IMR-90 (cell line): Measurements from ENCODE around the gene PGC. TPM values are rescaled to one million over a fixed set of nuclear protein-coding genes. Genes with fewer than 3 reads are reported as not detected.
A peak's percentile ranks its signal among the peaks of the same experiment; 100 is the strongest.

ENCODE experiments used
- ATAC-seq: fragments of 200-7000 bp; cut with Tn5 transposase; 2 replicates; pipeline ENCODE4 v1.9.1; 2020; ENCODE audit warnings: low read depth, mild to moderate bottlenecking, moderate library complexity
- BruUV-seq: library from RNA; stranded (reverse); fragments of 400-500 nt; replicated peaks from 2 replicates; lab custom pipeline; 2021; lab: Mats Ljungman, UMichigan
- CTCF ChIA-PET: fragments of 300-600 bp; formaldehyde crosslinking; extraction: SDS; loops from one replicate; lab custom pipeline; 2021; ENCODE audit warnings: antibody characterized with exemption; lab: Yijun Ruan, JAX
- POLR2A ChIA-PET: fragments of 300-600 bp; sonication (Branson Sonifier 250); formaldehyde crosslinking; loops from one replicate; lab custom pipeline; 2022; ENCODE audit warnings: antibody characterized with exemption; ENCODE audit not compliant: unreplicated experiment; lab: Charles Lee
- DNase-seq: peaks from one replicate; pipeline ENCODE4 v3.0.0; 2013
- H2AFZ ChIP-seq: replicated peaks from 2 replicates; pipeline ENCODE3; 2013; ENCODE audit warnings: low read length, mild to moderate bottlenecking; ENCODE audit not compliant: poor library complexity
- H2AK5ac ChIP-seq: 2 replicates; pipeline ENCODE4 v1.6.1; 2013; ENCODE audit warnings: low read depth, low read length, inconsistent platforms
- H2AK9ac ChIP-seq: replicated peaks from 2 replicates; pipeline ENCODE3; 2013; ENCODE audit warnings: mild to moderate bottlenecking, low read depth, low read length, moderate library complexity; ENCODE audit not compliant: poor library complexity
- H2BK120ac ChIP-seq: 2 replicates; pipeline ENCODE4 v1.6.1; 2013; ENCODE audit warnings: low read depth, low read length, inconsistent platforms
- H2BK15ac ChIP-seq: 3 replicates; pipeline ENCODE4 v1.6.1; 2013; ENCODE audit warnings: low read depth, low read length, inconsistent platforms
- H2BK20ac ChIP-seq: 2 replicates; pipeline ENCODE4 v1.6.1; 2013; ENCODE audit warnings: low read depth, mild to moderate bottlenecking, inconsistent platforms, low read length, moderate library complexity
- H2BK5ac ChIP-seq: 2 replicates; pipeline ENCODE4 v1.6.1; 2013; ENCODE audit warnings: mild to moderate bottlenecking, low read depth, low read length, inconsistent platforms; ENCODE audit not compliant: poor library complexity, severe bottlenecking
- H3K14ac ChIP-seq: replicated peaks from 2 replicates; pipeline ENCODE4 v1.6.1; 2013; ENCODE audit warnings: low read depth, low read length, inconsistent platforms
- H3K18ac ChIP-seq: 2 replicates; pipeline ENCODE4 v1.6.1; 2013; ENCODE audit warnings: low read depth, low read length, control low read depth
- H3K23ac ChIP-seq: 2 replicates; pipeline ENCODE4 v1.6.1; 2013; ENCODE audit warnings: low read depth, low read length, inconsistent platforms
- H3K27ac ChIP-seq: 2 replicates; pipeline ENCODE4 v1.5.1; 2013; ENCODE audit warnings: mild to moderate bottlenecking, control low read depth, low read length; ENCODE audit not compliant: insufficient read depth
- H3K27me3 ChIP-seq: 2 replicates; pipeline ENCODE4 v1.6.1; 2013; ENCODE audit warnings: low read length; ENCODE audit not compliant: control insufficient read depth, insufficient read depth
- H3K36me3 ChIP-seq: 2 replicates; pipeline ENCODE4 v1.6.1; 2013; ENCODE audit warnings: low read length, mixed read lengths; ENCODE audit not compliant: control insufficient read depth, insufficient read depth
- H3K4ac ChIP-seq: 2 replicates; pipeline ENCODE4 v1.6.1; 2013; ENCODE audit warnings: low read depth, low read length, inconsistent platforms
- H3K4me1 ChIP-seq: 2 replicates; pipeline ENCODE4 v1.6.1; 2013; ENCODE audit warnings: low read length, mixed read lengths; ENCODE audit not compliant: control insufficient read depth, insufficient read depth
- H3K4me2 ChIP-seq: 2 replicates; pipeline ENCODE4 v1.6.1; 2013; ENCODE audit warnings: low read depth, mild to moderate bottlenecking, control low read depth, low read length, moderate library complexity
- H3K4me3 ChIP-seq: 2 replicates; pipeline ENCODE4 v1.5.1; 2013; ENCODE audit warnings: low read depth, mild to moderate bottlenecking, control low read depth, low read length, moderate library complexity; ENCODE audit not compliant: insufficient read depth
- H3K56ac ChIP-seq: 2 replicates; pipeline ENCODE4 v1.6.1; 2013; ENCODE audit warnings: low read length, inconsistent platforms; ENCODE audit not compliant: insufficient read depth; ENCODE audit errors: extremely low read depth
- H3K79me1 ChIP-seq, 2 experiments: 2 replicates each; pipeline ENCODE4 v1.6.1; 2013; ENCODE audit warnings: low read length in 2 of 2, inconsistent platforms in 1 of 2, low read depth in 1 of 2
- H3K9ac ChIP-seq: 2 replicates; pipeline ENCODE4 v1.6.1; 2013; ENCODE audit warnings: low read depth, low read length, control low read depth
- H3K9me1 ChIP-seq: 2 replicates; pipeline ENCODE4 v1.6.1; 2013; ENCODE audit warnings: low read length, inconsistent platforms; ENCODE audit not compliant: insufficient read depth
- H3K9me3 ChIP-seq: 2 replicates; pipeline ENCODE4 v1.6.1; 2013; ENCODE audit warnings: low read length; ENCODE audit not compliant: control insufficient read depth, insufficient read depth
- H4K20me1 ChIP-seq: 2 replicates; pipeline ENCODE4 v1.6.1; 2013; ENCODE audit warnings: low read length, inconsistent platforms; ENCODE audit not compliant: insufficient read depth
- H4K5ac ChIP-seq: 2 replicates; pipeline ENCODE4 v1.6.1; 2013; ENCODE audit warnings: mild to moderate bottlenecking, low read depth, low read length, control low read depth
- H4K8ac ChIP-seq, 2 experiments: 2 replicates each; pipeline ENCODE4 v1.6.1; 2013; ENCODE audit warnings: low read depth in 2 of 2, low read length in 2 of 2, control low read depth in 1 of 2, inconsistent platforms in 1 of 2
- H4K91ac ChIP-seq: 2 replicates; pipeline ENCODE4 v1.6.1; 2013; ENCODE audit warnings: low read depth, low read length, inconsistent platforms; ENCODE audit not compliant: insufficient read depth
- BHLHE40 ChIP-seq: fragments of 150-350 bp; IDR thresholded peaks from 2 replicates; pipeline ENCODE4 v1.6.1; 2016; ENCODE audit warnings: mild to moderate bottlenecking, low read depth, low read length
- CEBPB ChIP-seq: IDR thresholded peaks from 2 replicates; pipeline ENCODE4 v1.6.1; 2012; ENCODE audit warnings: low read depth, low read length, improper control_type of control experiment
- CHD1 ChIP-seq: IDR thresholded peaks from 2 replicates; pipeline ENCODE4 v1.6.1; 2012; ENCODE audit warnings: low read depth, low read length, improper control_type of control experiment
- FOS ChIP-seq: fragments of 150-350 bp; IDR thresholded peaks from 2 replicates; pipeline ENCODE4 v1.6.1; 2016; ENCODE audit warnings: low read depth, low read length
- MAFK ChIP-seq: IDR thresholded peaks from 2 replicates; pipeline ENCODE4 v1.6.1; 2012; ENCODE audit warnings: low read depth, low read length, improper control_type of control experiment
- MAZ ChIP-seq: IDR thresholded peaks from 2 replicates; pipeline ENCODE4 v1.6.1; 2012; ENCODE audit warnings: low read depth, mild to moderate bottlenecking, low read length, improper control_type of control experiment, moderate library complexity, borderline replicate concordance
- MXI1 ChIP-seq: IDR thresholded peaks from 2 replicates; pipeline ENCODE4 v1.6.1; 2012; ENCODE audit warnings: low read depth, mild to moderate bottlenecking, low read length, moderate library complexity, borderline replicate concordance
- NFE2L2 ChIP-seq: fragments of 150-350 bp; IDR thresholded peaks from 2 replicates; pipeline ENCODE4 v1.6.1; 2016; ENCODE audit warnings: low read depth, mild to moderate bottlenecking, low read length
- POLR2A ChIP-seq: IDR thresholded peaks from 2 replicates; pipeline ENCODE4 v1.6.1; 2012; ENCODE audit warnings: mild to moderate bottlenecking, low read depth, low read length
- RAD21 ChIP-seq: IDR thresholded peaks from 2 replicates; pipeline ENCODE4 v1.6.1; 2012; ENCODE audit warnings: low read length, improper control_type of control experiment
- RCOR1 ChIP-seq: IDR thresholded peaks from 2 replicates; pipeline ENCODE4 v1.6.1; 2012; ENCODE audit warnings: mild to moderate bottlenecking, low read length, improper control_type of control experiment; ENCODE audit not compliant: insufficient replicate concordance
- RFX5 ChIP-seq: IDR thresholded peaks from 2 replicates; pipeline ENCODE4 v1.8.0; 2012; ENCODE audit warnings: low read depth, mild to moderate bottlenecking, low read length, moderate library complexity
- SMC3 ChIP-seq: fragments of 150-350 bp; IDR thresholded peaks from 2 replicates; pipeline ENCODE4 v1.6.1; 2016; ENCODE audit warnings: low read depth, mild to moderate bottlenecking, antibody characterized with exemption, low read length, moderate library complexity
- WGBS, 2 experiments: methylation state at CpG; one replicate each; pipeline versions ENCODE4 v1.1.5 to v1.1.7; 2013; ENCODE audit warnings: missing lambda C conversion rate in 2 of 2; ENCODE audit not compliant: insufficient read length in 1 of 2; ENCODE audit errors: extremely low coverage in 2 of 2; 5-methylcytosine and 5-hydroxymethylcytosine counted together
- dilution Hi-C: fragments of 300-500 bp; cut with HindIII; formaldehyde crosslinking; loops from one replicate; pipeline ENCODE4 v1.14.3; 2018; ENCODE audit warnings: low sequenced_read_pairs; ENCODE audit not compliant: unreplicated experiment
- in situ Hi-C: fragments of 300-500 bp; cut with MboI; formaldehyde crosslinking; loops from 3 replicates; pipeline ENCODE4 v1.14.3; 2019; ENCODE audit warnings: low sequenced_read_pairs, inconsistent platforms, mixed read lengths
- intact Hi-C: fragments of 100-400 bp; cut with micrococcal nuclease; formaldehyde crosslinking; loops from 2 replicates; pipeline ENCODE4 v1.10.0; 2022
- polyA plus RNA-seq, 3 experiments: library from polyadenylated mRNA; depleted of rRNA; stranded (reverse); fragments of >200 nt; gene quantifications; 2 replicates each; pipeline ENCODE4 v1.2.3, GENCODE V29; 2012; ENCODE audit warnings: low replicate concordance in 1 of 3
- total RNA-seq: library from RNA; depleted of rRNA; stranded (reverse); fragments of >200 nt; gene quantifications from 2 replicates; pipeline ENCODE4 v1.2.3, GENCODE V29; 2012
- TF ChIP-seq, protein P1 (sequence below): fragments of 150-350 bp; IDR thresholded peaks from 2 replicates; pipeline ENCODE4 v1.6.1; 2017; ENCODE audit warnings: mild to moderate bottlenecking, antibody characterized with exemption, low read length, low read depth
- TF ChIP-seq, protein P2 (sequence below): conservative IDR thresholded peaks from 2 replicates; pipeline ENCODE4 v1.5.1; 2012; ENCODE audit warnings: mild to moderate bottlenecking, low read depth, low read length, improper control_type of control experiment
- TF ChIP-seq, protein P3 (sequence below): fragments of 150-350 bp; IDR thresholded peaks from 2 replicates; pipeline ENCODE4 v1.6.1; 2016; ENCODE audit warnings: low read depth, mild to moderate bottlenecking, low read length, moderate library complexity, borderline replicate concordance

PGC gene
- total and polyA plus RNA-seq, 2 of the 4 experiments (the other 2 are of a cell fraction), result not detected

- intact Hi-C loops (no loop called here), in situ Hi-C loops (no loop called here), dilution Hi-C loops (no loop called here)
- Histone ChIP-seq H4K91ac (no peak overlapping the region), H2BK20ac (no peak overlapping the region), H3K4me3 (no peak overlapping the region), H2BK15ac (no peak overlapping the region), H3K9ac (no peak overlapping the region), H3K9me3 (no peaks in the 10 kb centered on the region), H3K4me1 (peaks cover 25% of the 10 kb centered on the region), H2AFZ (no peak overlapping the region), H3K27ac (no peak overlapping the region), H3K27me3 (no peaks in the 10 kb centered on the region), H3K56ac (no peak overlapping the region), H3K4me2 (no peak overlapping the region), H3K4ac (no peak overlapping the region), H2AK5ac (no peak overlapping the region), H2AK9ac (peak overlapping the region; percentile 13), H4K8ac (no peak overlapping the region), H3K23ac (no peak overlapping the region), H3K14ac (no peak overlapping the region), H3K36me3 (no peaks in the 10 kb centered on the region), H3K9me1 (peaks cover 18% of the 10 kb centered on the region), H2BK120ac (no peak overlapping the region), H4K20me1 (no peaks in the 10 kb centered on the region), H3K79me1 (peaks cover 11 to 14% of the 10 kb centered on the region in 2 experiments), H4K5ac (no peak overlapping the region), H3K18ac (no peak overlapping the region), H2BK5ac (no peak overlapping the region)
- no TSS peak for BruUV-seq
- ChIA-PET POLR2A (no interaction called here), CTCF (interaction anchor here (0.9 to 1.4 kb wide), 2 partner anchors 14 to 31 kb away, joined by 3 to 4 read pairs; no protein-coding TSS in a partner anchor)
- ATAC-seq (no peak), DNase-seq (no peak)
- TF ChIP-seq MXI1 (no peak), RAD21 (no peak), FOS (no peak), MAFK (no peak), MAZ (no peak), RFX5 (no peak), POLR2A (no peak), CHD1 (no peak), SMC3 (no peak), RCOR1 (no peak), CEBPB (no peak), BHLHE40 (no peak), NFE2L2 (no peak)
- TF ChIP-seq, protein P1, sequence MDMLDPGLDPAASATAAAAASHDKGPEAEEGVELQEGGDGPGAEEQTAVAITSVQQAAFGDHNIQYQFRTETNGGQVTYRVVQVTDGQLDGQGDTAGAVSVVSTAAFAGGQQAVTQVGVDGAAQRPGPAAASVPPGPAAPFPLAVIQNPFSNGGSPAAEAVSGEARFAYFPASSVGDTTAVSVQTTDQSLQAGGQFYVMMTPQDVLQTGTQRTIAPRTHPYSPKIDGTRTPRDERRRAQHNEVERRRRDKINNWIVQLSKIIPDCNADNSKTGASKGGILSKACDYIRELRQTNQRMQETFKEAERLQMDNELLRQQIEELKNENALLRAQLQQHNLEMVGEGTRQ, result no peak
- TF ChIP-seq, protein P2, sequence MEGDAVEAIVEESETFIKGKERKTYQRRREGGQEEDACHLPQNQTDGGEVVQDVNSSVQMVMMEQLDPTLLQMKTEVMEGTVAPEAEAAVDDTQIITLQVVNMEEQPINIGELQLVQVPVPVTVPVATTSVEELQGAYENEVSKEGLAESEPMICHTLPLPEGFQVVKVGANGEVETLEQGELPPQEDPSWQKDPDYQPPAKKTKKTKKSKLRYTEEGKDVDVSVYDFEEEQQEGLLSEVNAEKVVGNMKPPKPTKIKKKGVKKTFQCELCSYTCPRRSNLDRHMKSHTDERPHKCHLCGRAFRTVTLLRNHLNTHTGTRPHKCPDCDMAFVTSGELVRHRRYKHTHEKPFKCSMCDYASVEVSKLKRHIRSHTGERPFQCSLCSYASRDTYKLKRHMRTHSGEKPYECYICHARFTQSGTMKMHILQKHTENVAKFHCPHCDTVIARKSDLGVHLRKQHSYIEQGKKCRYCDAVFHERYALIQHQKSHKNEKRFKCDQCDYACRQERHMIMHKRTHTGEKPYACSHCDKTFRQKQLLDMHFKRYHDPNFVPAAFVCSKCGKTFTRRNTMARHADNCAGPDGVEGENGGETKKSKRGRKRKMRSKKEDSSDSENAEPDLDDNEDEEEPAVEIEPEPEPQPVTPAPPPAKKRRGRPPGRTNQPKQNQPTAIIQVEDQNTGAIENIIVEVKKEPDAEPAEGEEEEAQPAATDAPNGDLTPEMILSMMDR, result no peak
- TF ChIP-seq, protein P3, sequence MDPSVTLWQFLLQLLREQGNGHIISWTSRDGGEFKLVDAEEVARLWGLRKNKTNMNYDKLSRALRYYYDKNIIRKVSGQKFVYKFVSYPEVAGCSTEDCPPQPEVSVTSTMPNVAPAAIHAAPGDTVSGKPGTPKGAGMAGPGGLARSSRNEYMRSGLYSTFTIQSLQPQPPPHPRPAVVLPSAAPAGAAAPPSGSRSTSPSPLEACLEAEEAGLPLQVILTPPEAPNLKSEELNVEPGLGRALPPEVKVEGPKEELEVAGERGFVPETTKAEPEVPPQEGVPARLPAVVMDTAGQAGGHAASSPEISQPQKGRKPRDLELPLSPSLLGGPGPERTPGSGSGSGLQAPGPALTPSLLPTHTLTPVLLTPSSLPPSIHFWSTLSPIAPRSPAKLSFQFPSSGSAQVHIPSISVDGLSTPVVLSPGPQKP, result no peak
- WGBS, 2 experiments, result 100% methylated on average over 1 of the region's 3 CpGs; no CpG with 5 or more reads in 1 of the 2 experiments
These were observed 27.0 kb downstream of the PGC start for GRCh38 chr6:41720262-41720620.
